Measurements from ENCODE around the gene FMNL1.
"Not testable (repeated sequence)": the region's sequence is repeated elsewhere in the genome, so short reads cannot be mapped to it uniquely, and the experiment has no call there.

Gene FMNL1

GRCh38 chr17:45233423-45233924 is 11.8 kb downstream of the FMNL1 start:
- in situ Hi-C loops (cut with HindIII; ENCODE audit: low sequenced_read_pairs), result no loop called here

GRCh38 chr17:45234641-45235415 is 13.1 kb downstream of the FMNL1 start:
- in situ Hi-C loops (cut with HindIII; ENCODE audit: low sequenced_read_pairs), result no loop called here

- in situ Hi-C loops (cut with HindIII; ENCODE audit: low sequenced_read_pairs), result no loop called here
Observed at GRCh38 chr17:45235416-45236281, 14.0 kb downstream of the FMNL1 start.

- in situ Hi-C loops (cut with HindIII; ENCODE audit: low sequenced_read_pairs), result no loop called here
Observed at GRCh38 chr17:45236282-45236606, 14.6 kb downstream of the FMNL1 start.

GRCh38 chr17:45237686-45238085 is 16.0 kb downstream of the FMNL1 start:
- in situ Hi-C loops (cut with HindIII; ENCODE audit: low sequenced_read_pairs), result no loop called here

- in situ Hi-C loops (cut with HindIII; ENCODE audit: low sequenced_read_pairs), result no loop called here
Observed at GRCh38 chr17:45238155-45238774, 16.6 kb downstream of the FMNL1 start.

- in situ Hi-C loops (cut with HindIII; ENCODE audit: low sequenced_read_pairs), result no loop called here
Observed at GRCh38 chr17:45240905-45241327, 19.2 kb downstream of the FMNL1 start.

- in situ Hi-C loops (cut with HindIII; ENCODE audit: low sequenced_read_pairs), result no loop called here
Observed at GRCh38 chr17:45241328-45242028, 19.8 kb downstream of the FMNL1 start.

- in situ Hi-C loops (cut with HindIII; ENCODE audit: low sequenced_read_pairs), result no loop called here
Observed at GRCh38 chr17:45242029-45242414, 20.3 kb downstream of the FMNL1 start.

GRCh38 chr17:45243750-45244149 is 22.1 kb downstream of the FMNL1 start:
- in situ Hi-C loops (cut with HindIII; ENCODE audit: low sequenced_read_pairs), result no loop called here

- in situ Hi-C loops (cut with HindIII; ENCODE audit: low sequenced_read_pairs), result loop anchor here (5.0 kb wide), 1 partner anchor 77 kb away; no protein-coding TSS in a partner anchor
Observed at GRCh38 chr17:45244725-45245656, 23.3 kb downstream of the FMNL1 start.

- in situ Hi-C loops (cut with HindIII; ENCODE audit: low sequenced_read_pairs), result loop anchor here (5.0 kb wide), 1 partner anchor 76 kb away; no protein-coding TSS in a partner anchor
Observed at GRCh38 chr17:45246338-45246737, 24.7 kb downstream of the FMNL1 start.

GRCh38 chr17:45246861-45247428 is 25.3 kb downstream of the FMNL1 start:
- in situ Hi-C loops (cut with HindIII; ENCODE audit: low sequenced_read_pairs), result loop anchor here (5.0 kb wide), 1 partner anchor 75 kb away; no protein-coding TSS in a partner anchor

GRCh38 chr17:45247429-45248131 is 25.9 kb downstream of the FMNL1 start:
- in situ Hi-C loops (cut with HindIII; ENCODE audit: low sequenced_read_pairs), result loop anchor here (5.0 kb wide), 1 partner anchor 75 kb away; no protein-coding TSS in a partner anchor

- in situ Hi-C loops (cut with HindIII; ENCODE audit: low sequenced_read_pairs), result loop anchor here (5.0 kb wide), 1 partner anchor 74 kb away; no protein-coding TSS in a partner anchor
Observed at GRCh38 chr17:45248132-45248957, 26.7 kb downstream of the FMNL1 start.

- in situ Hi-C loops (cut with HindIII; ENCODE audit: low sequenced_read_pairs), result no loop called here
Observed at GRCh38 chr17:45251931-45252330, 30.2 kb downstream of the FMNL1 start.

- in situ Hi-C loops (cut with HindIII; ENCODE audit: low sequenced_read_pairs), result not testable (repeated sequence)
Observed at GRCh38 chr17:45253237-45253636, 31.6 kb downstream of the FMNL1 start.

- in situ Hi-C loops (cut with HindIII; ENCODE audit: low sequenced_read_pairs), result no loop called here
Observed at GRCh38 chr17:45253879-45254278, 32.2 kb downstream of the FMNL1 start.

Data from endothelial cell of hepatic sinusoid (primary cell).